ENCODE results near the gene MOSPD2.

DNA sequence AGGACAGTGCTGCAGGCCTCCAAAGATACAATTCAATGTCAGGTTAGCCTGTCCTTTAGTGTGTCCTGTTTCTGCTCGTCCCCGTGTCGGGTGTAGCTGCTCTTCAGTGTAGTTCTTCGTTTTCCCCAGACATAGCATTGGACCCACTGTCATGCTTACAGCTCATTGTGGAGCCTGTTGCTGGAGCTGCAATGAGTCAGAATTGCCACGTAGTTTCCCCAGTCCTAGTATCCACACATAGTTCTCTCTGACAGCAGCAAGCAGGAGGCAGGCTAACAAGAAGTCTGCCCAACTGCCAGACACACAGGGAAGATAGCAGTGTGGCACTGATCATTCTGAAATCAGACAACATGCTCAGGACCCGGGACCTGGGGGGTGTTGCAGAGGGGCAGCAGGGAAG is 49.2 kb downstream of the MOSPD2 start:
- no peak for TF ChIP-seq POLR2A (IDR thresholded peaks at IDR 0.05)
- TF ChIP-seq, protein P1, sequence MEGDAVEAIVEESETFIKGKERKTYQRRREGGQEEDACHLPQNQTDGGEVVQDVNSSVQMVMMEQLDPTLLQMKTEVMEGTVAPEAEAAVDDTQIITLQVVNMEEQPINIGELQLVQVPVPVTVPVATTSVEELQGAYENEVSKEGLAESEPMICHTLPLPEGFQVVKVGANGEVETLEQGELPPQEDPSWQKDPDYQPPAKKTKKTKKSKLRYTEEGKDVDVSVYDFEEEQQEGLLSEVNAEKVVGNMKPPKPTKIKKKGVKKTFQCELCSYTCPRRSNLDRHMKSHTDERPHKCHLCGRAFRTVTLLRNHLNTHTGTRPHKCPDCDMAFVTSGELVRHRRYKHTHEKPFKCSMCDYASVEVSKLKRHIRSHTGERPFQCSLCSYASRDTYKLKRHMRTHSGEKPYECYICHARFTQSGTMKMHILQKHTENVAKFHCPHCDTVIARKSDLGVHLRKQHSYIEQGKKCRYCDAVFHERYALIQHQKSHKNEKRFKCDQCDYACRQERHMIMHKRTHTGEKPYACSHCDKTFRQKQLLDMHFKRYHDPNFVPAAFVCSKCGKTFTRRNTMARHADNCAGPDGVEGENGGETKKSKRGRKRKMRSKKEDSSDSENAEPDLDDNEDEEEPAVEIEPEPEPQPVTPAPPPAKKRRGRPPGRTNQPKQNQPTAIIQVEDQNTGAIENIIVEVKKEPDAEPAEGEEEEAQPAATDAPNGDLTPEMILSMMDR (IDR thresholded peaks at IDR 0.05) = no peak
